A549 (cell line): ENCODE data around the gene OR4D2. TPM values are rescaled to one million over a fixed set of nuclear protein-coding genes. Genes with fewer than 3 reads are reported as not detected.

Experiments
- ATAC-seq, 2 experiments: fragments of 200-7000 bp in 1 of 2; fragments of >200 bp in 1 of 2; cut with Nextera tagmentation in 1 of 2; cut with Tn5 transposase in 1 of 2; 3 replicates each; pipeline versions ENCODE4 v1.8.0 to v1.9.1; 2018 to 2020; ENCODE audit warnings: mild to moderate bottlenecking in 1 of 2, moderate library complexity in 1 of 2
- CTCF ChIA-PET: fragments of 300-600 bp; sonication (Branson Sonifier 250); formaldehyde crosslinking; extraction: SDS; loops from one replicate; lab custom pipeline; 2021; ENCODE audit warnings: antibody characterized with exemption, inconsistent platforms; lab: Yijun Ruan, JAX
- POLR2A ChIA-PET: fragments of 350-600 bp; formaldehyde crosslinking; extraction: SDS; loops from one replicate; lab custom pipeline; 2021; ENCODE audit warnings: antibody characterized with exemption, inconsistent platforms; lab: Yijun Ruan, JAX
- DNase-seq, 2 experiments: peaks; one replicate each; pipeline versions ENCODE4 v3.0.0 to v3.0.0-alpha.2; 2011 to 2016; ENCODE audit warnings: low read depth in 1 of 2, low spot score in 1 of 2
- FAIRE-seq: peaks from 2 replicates; lab custom pipeline; 2011; peaks lifted over from hg19 to GRCh38; lab: Jason Lieb, UNC
- H3K27ac ChIP-seq, 2 experiments: fragments of >200 bp; sonication (Bioruptor Twin); formaldehyde crosslinking; 3 replicates each; pipeline ENCODE4 v1.5.1; 2016 to 2017
- H3K4me1 ChIP-seq: fragments of >200 bp; sonication (Bioruptor Twin); formaldehyde crosslinking; 3 replicates; pipeline ENCODE4 v1.6.1; 2016
- H3K4me2 ChIP-seq: fragments of >200 bp; sonication (Bioruptor Twin); formaldehyde crosslinking; 3 replicates; pipeline ENCODE4 v1.6.1; 2016
- H3K4me3 ChIP-seq: fragments of >200 bp; sonication (Bioruptor Twin); formaldehyde crosslinking; 3 replicates; pipeline ENCODE4 v1.5.1; 2016
- H3K9me3 ChIP-seq: fragments of >200 bp; sonication (Bioruptor Twin); formaldehyde crosslinking; 3 replicates; pipeline ENCODE4 v1.6.1; 2016
- BHLHE40 ChIP-seq: IDR thresholded peaks from 2 replicates; pipeline ENCODE4 v1.6.1; 2012; ENCODE audit warnings: low read depth, low read length, inconsistent platforms
- CBX8 ChIP-seq: fragments of 200-600 bp; sonication (generic); IDR thresholded peaks from 2 replicates; pipeline ENCODE4 v1.6.1; 2016
- EHF ChIP-seq: fragments of 250-450 bp; sonication (Bioruptor Pico); IDR thresholded peaks from 2 replicates; pipeline ENCODE4 v1.5.0; 2020; ENCODE audit warnings: mild to moderate bottlenecking
- EHMT2 ChIP-seq: fragments of 200-600 bp; sonication (generic); IDR thresholded peaks from 2 replicates; pipeline ENCODE4 v1.6.1; 2016; ENCODE audit warnings: antibody characterized with exemption, low read depth, mild to moderate bottlenecking, moderate library complexity
- KDM1A ChIP-seq: fragments of 200-600 bp; sonication (generic); IDR thresholded peaks from 2 replicates; pipeline ENCODE4 v1.6.1; 2016; ENCODE audit warnings: low read depth, mild to moderate bottlenecking
- MAFK ChIP-seq: fragments of 450-650 bp; IDR thresholded peaks from 2 replicates; pipeline ENCODE4 v1.6.1; 2014; ENCODE audit not compliant: partially characterized antibody
- NPAS2 ChIP-seq: fragments of 250-450 bp; sonication (Bioruptor Pico); IDR thresholded peaks from 2 replicates; pipeline ENCODE4 v1.8.0; 2022; ENCODE audit warnings: mild to moderate bottlenecking, moderate library complexity, borderline replicate concordance
- RCOR1 ChIP-seq: fragments of 150-350 bp; IDR thresholded peaks from 2 replicates; pipeline ENCODE4 v1.6.1; 2014; ENCODE audit warnings: antibody characterized with exemption, low read length, low read depth
- RNF2 ChIP-seq: fragments of 200-600 bp; sonication (generic); IDR thresholded peaks from 2 replicates; pipeline ENCODE4 v1.6.1; 2016; ENCODE audit warnings: low read depth, mild to moderate bottlenecking, antibody characterized with exemption, moderate library complexity, borderline replicate concordance
- SREBF2 ChIP-seq: fragments of 450-650 bp; IDR thresholded peaks from 2 replicates; pipeline ENCODE4 v1.6.1; 2014; ENCODE audit warnings: mild to moderate bottlenecking, moderate library complexity
- ZC3H11A ChIP-seq: fragments of 450-650 bp; IDR thresholded peaks from 2 replicates; pipeline ENCODE4 v1.6.1; 2014; ENCODE audit warnings: antibody characterized with exemption, mild to moderate bottlenecking
- ZSCAN20 ChIP-seq: fragments of 250-450 bp; sonication (Bioruptor Pico); IDR thresholded peaks from 2 replicates; pipeline ENCODE4 v1.8.0; 2022; ENCODE audit warnings: mild to moderate bottlenecking, moderate library complexity
- WGBS: methylation state at CpG from one replicate; pipeline ENCODE4 v1.1.6; 2017; ENCODE audit errors: missing lambda C conversion rate; 5-methylcytosine and 5-hydroxymethylcytosine counted together
- polyA plus RNA-seq, 4 experiments: library from polyadenylated mRNA; depleted of rRNA in 3 of 4; stranded (reverse); fragments of >200 nt; fragmentation: RNase III in 1 of 4; extraction: RNeasy Plus Mini Kit Qiagen cat#74134 plus additional on column Dnase treatment in 1 of 4; gene quantifications; 2 replicates in 3 of 4; 3 replicates in 1 of 4; pipeline ENCODE4 v1.2.3, GENCODE V29; 2011 to 2017
- TF ChIP-seq, protein P1 (sequence below): fragments of 250-450 bp; sonication (Bioruptor Pico); IDR thresholded peaks from 2 replicates; pipeline ENCODE4 v1.5.0; 2020; ENCODE audit warnings: low read depth, mild to moderate bottlenecking, moderate library complexity
- TF ChIP-seq, protein P2 (sequence below): fragments of >200 bp; sonication (Bioruptor Twin); formaldehyde crosslinking; IDR thresholded peaks from 3 replicates; pipeline ENCODE4 v1.5.1; 2016
- TF ChIP-seq, protein P3 (sequence below): fragments of 200-600 bp; sonication (generic); IDR thresholded peaks from 2 replicates; pipeline ENCODE4 v1.6.1; 2016; ENCODE audit warnings: antibody characterized with exemption, mild to moderate bottlenecking, moderate library complexity

OR4D2 gene
- polyA plus RNA-seq, 2 of the 4 experiments (the other 2 are of a cell fraction), result not detected

DNA sequence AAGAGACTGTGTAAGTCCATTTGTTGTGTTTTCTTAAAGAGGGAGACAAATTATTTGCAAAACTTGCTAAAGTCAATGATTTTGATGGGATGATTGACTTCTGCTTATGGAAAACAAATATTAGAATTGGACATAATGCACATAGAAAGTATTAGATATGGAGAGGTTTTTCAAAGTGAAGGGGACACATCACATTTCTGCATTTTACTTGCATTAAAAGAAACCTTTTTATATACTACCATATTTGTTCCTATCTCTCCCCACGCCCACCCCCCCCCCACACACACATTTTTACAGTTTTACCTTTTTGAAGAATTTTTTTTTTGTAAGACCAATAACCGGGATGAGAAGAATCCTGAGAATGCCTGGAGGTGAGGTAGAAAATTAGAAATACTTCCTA is 8.6 kb upstream of the OR4D2 start:
- TF ChIP-seq SREBF2, result no peak
- TF ChIP-seq, protein P1, sequence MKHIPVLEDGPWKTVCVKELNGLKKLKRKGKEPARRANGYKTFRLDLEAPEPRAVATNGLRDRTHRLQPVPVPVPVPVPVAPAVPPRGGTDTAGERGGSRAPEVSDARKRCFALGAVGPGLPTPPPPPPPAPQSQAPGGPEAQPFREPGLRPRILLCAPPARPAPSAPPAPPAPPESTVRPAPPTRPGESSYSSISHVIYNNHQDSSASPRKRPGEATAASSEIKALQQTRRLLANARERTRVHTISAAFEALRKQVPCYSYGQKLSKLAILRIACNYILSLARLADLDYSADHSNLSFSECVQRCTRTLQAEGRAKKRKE, result no peak
- TF ChIP-seq, protein P2, sequence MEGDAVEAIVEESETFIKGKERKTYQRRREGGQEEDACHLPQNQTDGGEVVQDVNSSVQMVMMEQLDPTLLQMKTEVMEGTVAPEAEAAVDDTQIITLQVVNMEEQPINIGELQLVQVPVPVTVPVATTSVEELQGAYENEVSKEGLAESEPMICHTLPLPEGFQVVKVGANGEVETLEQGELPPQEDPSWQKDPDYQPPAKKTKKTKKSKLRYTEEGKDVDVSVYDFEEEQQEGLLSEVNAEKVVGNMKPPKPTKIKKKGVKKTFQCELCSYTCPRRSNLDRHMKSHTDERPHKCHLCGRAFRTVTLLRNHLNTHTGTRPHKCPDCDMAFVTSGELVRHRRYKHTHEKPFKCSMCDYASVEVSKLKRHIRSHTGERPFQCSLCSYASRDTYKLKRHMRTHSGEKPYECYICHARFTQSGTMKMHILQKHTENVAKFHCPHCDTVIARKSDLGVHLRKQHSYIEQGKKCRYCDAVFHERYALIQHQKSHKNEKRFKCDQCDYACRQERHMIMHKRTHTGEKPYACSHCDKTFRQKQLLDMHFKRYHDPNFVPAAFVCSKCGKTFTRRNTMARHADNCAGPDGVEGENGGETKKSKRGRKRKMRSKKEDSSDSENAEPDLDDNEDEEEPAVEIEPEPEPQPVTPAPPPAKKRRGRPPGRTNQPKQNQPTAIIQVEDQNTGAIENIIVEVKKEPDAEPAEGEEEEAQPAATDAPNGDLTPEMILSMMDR, result no peak
- no peak for TF ChIP-seq MAFK
- TF ChIP-seq ZSCAN20 (CRISPR knock-in tag), result no peak
- no peak for TF ChIP-seq ZC3H11A
- TF ChIP-seq BHLHE40, result no peak
- no peak for TF ChIP-seq EHF (CRISPR knock-in tag)
- TF ChIP-seq KDM1A, result no peak
- no peak overlapping the region for H3K27ac ChIP-seq
- H3K4me3 ChIP-seq, result no peak overlapping the region
- FAIRE-seq (no peak), DNase-seq (no peak), ATAC-seq (no peak)
- no peak overlapping the region for H3K4me2 ChIP-seq
- WGBS, result 22% methylated on average over 2 of the region's 2 CpGs
- ChIA-PET CTCF (no interaction called here), POLR2A (no interaction called here)
- H3K9me3 ChIP-seq, result no peaks in the 10 kb centered on the region
- H3K4me1 ChIP-seq, result no peaks in the 10 kb centered on the region

DNA sequence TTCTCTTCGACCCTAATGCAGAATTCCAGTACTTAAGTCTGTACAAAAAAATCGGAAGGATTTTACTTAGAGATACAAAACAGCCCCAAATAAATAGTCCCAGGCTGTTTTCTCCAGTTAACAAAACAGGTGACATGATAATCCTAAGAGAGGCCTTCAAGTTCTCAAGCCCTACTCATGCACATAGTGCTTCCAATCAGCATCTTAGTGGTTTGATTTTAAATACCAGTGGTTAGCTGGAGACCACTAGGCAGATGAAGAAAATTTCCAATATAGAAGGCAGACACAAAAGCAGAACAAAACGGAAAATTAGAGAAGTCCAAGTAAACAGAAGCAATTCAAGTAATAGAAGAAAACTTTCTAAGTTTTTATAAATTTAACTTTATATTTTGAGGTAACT is 5.2 kb upstream of the OR4D2 start:
- Histone ChIP-seq H3K27ac (no peak overlapping the region), H3K4me3 (no peak overlapping the region), H3K4me2 (no peak overlapping the region), H3K9me3 (no peaks in the 10 kb centered on the region), H3K4me1 (no peaks in the 10 kb centered on the region)
- ChIA-PET CTCF (interaction anchor here (2.3 kb wide), 1 partner anchor 40 kb away, joined by 10 read pairs; no protein-coding TSS in a partner anchor), POLR2A (no interaction called here)
- no peak for DNase-seq
- FAIRE-seq, result no peak
- TF ChIP-seq RNF2 (0 out of 2 replicates have a peak, but pooled peaks have one; percentile 68), RCOR1 (no peak), EHMT2 (no peak), CBX8 (0 out of 2 replicates have a peak, but pooled peaks have one; percentile 37)
- no peak for ATAC-seq
- WGBS, result 7% methylated on average over 3 of the region's 3 CpGs

DNA sequence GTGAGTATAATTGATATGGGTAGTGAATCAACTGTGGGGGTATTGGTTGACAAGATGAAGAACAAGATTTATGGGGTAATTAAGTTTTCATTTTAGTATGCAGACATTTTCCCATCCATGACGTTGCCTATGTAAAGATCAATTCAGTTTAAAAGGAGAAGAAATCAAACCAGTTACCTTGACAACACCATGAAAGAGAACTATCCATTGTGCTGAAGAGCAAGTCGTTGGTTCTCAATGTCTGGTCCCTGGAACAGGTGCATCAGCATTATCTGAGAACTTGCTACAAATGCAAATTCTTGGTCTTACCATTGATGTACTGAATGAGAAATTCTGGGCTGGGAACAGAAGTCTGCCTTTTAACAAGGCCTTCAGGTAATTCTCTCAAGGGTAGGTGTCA is 801 bp upstream of the OR4D2 start:
- Histone ChIP-seq H3K4me1 (no peaks in the 10 kb centered on the region), H3K4me2 (no peak overlapping the region), H3K27ac (no peak overlapping the region), H3K4me3 (no peak overlapping the region), H3K9me3 (no peaks in the 10 kb centered on the region)
- ChIA-PET POLR2A (interaction anchor here (1.3 kb wide), 1 partner anchor 9 kb away, joined by 3 read pairs; no protein-coding TSS in a partner anchor), CTCF (no interaction called here)
- DNase-seq (no peak), ATAC-seq (no peak), FAIRE-seq (peak; percentile 70)
- WGBS, result 1% methylated on average over 2 of the region's 2 CpGs
- TF ChIP-seq, protein P3, sequence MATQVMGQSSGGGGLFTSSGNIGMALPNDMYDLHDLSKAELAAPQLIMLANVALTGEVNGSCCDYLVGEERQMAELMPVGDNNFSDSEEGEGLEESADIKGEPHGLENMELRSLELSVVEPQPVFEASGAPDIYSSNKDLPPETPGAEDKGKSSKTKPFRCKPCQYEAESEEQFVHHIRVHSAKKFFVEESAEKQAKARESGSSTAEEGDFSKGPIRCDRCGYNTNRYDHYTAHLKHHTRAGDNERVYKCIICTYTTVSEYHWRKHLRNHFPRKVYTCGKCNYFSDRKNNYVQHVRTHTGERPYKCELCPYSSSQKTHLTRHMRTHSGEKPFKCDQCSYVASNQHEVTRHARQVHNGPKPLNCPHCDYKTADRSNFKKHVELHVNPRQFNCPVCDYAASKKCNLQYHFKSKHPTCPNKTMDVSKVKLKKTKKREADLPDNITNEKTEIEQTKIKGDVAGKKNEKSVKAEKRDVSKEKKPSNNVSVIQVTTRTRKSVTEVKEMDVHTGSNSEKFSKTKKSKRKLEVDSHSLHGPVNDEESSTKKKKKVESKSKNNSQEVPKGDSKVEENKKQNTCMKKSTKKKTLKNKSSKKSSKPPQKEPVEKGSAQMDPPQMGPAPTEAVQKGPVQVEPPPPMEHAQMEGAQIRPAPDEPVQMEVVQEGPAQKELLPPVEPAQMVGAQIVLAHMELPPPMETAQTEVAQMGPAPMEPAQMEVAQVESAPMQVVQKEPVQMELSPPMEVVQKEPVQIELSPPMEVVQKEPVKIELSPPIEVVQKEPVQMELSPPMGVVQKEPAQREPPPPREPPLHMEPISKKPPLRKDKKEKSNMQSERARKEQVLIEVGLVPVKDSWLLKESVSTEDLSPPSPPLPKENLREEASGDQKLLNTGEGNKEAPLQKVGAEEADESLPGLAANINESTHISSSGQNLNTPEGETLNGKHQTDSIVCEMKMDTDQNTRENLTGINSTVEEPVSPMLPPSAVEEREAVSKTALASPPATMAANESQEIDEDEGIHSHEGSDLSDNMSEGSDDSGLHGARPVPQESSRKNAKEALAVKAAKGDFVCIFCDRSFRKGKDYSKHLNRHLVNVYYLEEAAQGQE, result peak; percentile 66
- TF ChIP-seq NPAS2 (CRISPR knock-in tag), result no peak
